Thyroid gland (tissue), 4 donors: ENCODE measurements around the gene B4GALNT3.

ENCODE experiments used
- POLR2A ChIP-seq, 2 donors: fragments of 450-650 bp; IDR thresholded peaks; one replicate each; pipeline ENCODE4 v1.6.1; 2017; ENCODE audit warnings: antibody characterized with exemption in 2 of 2, mild to moderate bottlenecking in 2 of 2, moderate library complexity in 1 of 2
- TF ChIP-seq, protein P1 (sequence below), 6 experiments: fragments of 200-600 bp in 3 of 6; fragments of 450-650 bp in 3 of 6; sonication (generic) in 3 of 6; IDR thresholded peaks; one replicate each; pipeline ENCODE4 v1.5.1; 2016 to 2019; ENCODE audit warnings: antibody characterized with exemption in 6 of 6, mild to moderate bottlenecking in 2 of 6, inconsistent platforms in 1 of 6, moderate library complexity in 1 of 6

DNA sequence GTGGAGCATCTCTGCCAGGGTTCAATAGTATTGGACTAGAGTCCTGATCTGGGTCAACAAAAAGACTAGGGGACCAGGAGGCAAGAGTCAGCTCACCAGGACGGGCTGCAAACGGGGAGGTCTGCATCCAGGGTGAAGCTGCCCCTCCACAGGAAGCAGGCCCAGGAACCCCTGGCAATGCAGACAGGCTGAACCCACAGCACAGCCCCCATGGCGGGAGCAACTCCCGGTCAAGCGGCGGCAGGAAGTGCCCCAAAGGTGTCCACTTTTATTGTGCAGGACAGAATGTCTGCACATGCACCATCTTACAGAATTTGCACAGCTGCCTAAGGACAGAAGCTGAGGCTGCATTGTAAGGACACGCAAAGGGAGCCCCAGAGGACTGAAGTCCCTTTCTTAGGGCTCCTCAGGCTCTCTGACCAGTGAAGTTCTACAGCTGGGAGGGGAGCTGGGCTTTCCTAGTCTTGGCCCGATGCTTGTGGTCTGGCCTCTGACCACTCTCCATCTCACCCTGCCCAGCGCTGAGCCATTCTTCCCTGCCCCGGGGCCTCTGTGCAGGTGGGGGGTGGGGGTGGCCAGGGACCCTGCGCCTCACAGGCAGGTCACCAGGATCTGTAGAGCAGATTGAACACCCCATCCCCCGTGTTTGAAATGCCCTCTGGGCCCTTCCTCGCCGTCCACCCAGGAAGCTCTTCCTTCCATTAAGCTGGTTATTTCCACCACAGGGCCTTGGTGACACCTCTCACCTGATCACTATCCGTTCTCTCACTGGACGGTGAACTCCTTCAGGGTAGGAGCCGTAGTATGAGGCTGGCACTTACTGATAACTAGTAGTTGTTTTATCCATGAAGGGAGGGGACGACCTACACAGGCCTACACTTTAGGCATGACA lies 127.6 kb downstream of the B4GALNT3 start:
- TF ChIP-seq, protein P1, sequence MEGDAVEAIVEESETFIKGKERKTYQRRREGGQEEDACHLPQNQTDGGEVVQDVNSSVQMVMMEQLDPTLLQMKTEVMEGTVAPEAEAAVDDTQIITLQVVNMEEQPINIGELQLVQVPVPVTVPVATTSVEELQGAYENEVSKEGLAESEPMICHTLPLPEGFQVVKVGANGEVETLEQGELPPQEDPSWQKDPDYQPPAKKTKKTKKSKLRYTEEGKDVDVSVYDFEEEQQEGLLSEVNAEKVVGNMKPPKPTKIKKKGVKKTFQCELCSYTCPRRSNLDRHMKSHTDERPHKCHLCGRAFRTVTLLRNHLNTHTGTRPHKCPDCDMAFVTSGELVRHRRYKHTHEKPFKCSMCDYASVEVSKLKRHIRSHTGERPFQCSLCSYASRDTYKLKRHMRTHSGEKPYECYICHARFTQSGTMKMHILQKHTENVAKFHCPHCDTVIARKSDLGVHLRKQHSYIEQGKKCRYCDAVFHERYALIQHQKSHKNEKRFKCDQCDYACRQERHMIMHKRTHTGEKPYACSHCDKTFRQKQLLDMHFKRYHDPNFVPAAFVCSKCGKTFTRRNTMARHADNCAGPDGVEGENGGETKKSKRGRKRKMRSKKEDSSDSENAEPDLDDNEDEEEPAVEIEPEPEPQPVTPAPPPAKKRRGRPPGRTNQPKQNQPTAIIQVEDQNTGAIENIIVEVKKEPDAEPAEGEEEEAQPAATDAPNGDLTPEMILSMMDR (IDR thresholded peaks at IDR 0.05): no peak
- no peak for TF ChIP-seq POLR2A (IDR thresholded peaks at IDR 0.05)
